ENCODE data around the gene GRP. TPM values are rescaled to one million over a fixed set of nuclear protein-coding genes. Genes with fewer than 3 reads are reported as not detected.

Gene GRP
- total RNA-seq, 3 donors from 2014 or later: 1.4 TPM; not detected in 2

GRCh38 chr18:59266459-59266858, 46.5 kb downstream of the GRP start:
- TF ChIP-seq CTCF (IDR thresholded peaks at IDR 0.05): no peak

GRCh38 chr18:59266886-59267502, 47.0 kb downstream of the GRP start:
- no peak for TF ChIP-seq CTCF (IDR thresholded peaks at IDR 0.05)
- DNase-seq (no peak), ATAC-seq (no peak)
- no peaks in the 10 kb centered on the region for H3K36me3 ChIP-seq (ENCODE audit: low read depth)
- no peaks in the 10 kb centered on the region for H3K9me3 ChIP-seq
- no peak overlapping the region for H3K4me3 ChIP-seq
- peaks cover 3% of the 10 kb centered on the region for H3K4me1 ChIP-seq (ENCODE audit: low read depth)
- intact Hi-C loops (cut with DNase I, micrococcal nuclease): no loop called here

More at GRCh38 chr18:59266459-59266858, 46.5 kb downstream of the GRP start:
- intact Hi-C loops (cut with DNase I, micrococcal nuclease): no loop called here
- no peaks in the 10 kb centered on the region for H3K36me3 ChIP-seq (ENCODE audit: low read depth)
- DNase-seq: no peak
- H3K4me1 ChIP-seq (ENCODE audit: low read depth): peaks cover 3% of the 10 kb centered on the region
- ATAC-seq: no peak
- H3K9me3 ChIP-seq: no peaks in the 10 kb centered on the region
- H3K4me3 ChIP-seq: no peak overlapping the region

- no peak overlapping the region for H3K4me3 ChIP-seq
- peaks cover 6% of the 10 kb centered on the region for H3K4me1 ChIP-seq (ENCODE audit: low read depth)
- peak; percentile 14 for ATAC-seq
- no peaks in the 10 kb centered on the region for H3K36me3 ChIP-seq (ENCODE audit: low read depth)
- DNase-seq: no peak
- intact Hi-C loops (cut with DNase I, micrococcal nuclease): no loop called here
- no peak for TF ChIP-seq CTCF (IDR thresholded peaks at IDR 0.05)
- H3K9me3 ChIP-seq: no peaks in the 10 kb centered on the region
Measured at GRCh38 chr18:59267503-59268126, 47.7 kb downstream of the GRP start.

GRCh38 chr18:59268127-59268720, 48.3 kb downstream of the GRP start:
- H3K9me3 ChIP-seq: no peaks in the 10 kb centered on the region
- no peak overlapping the region for H3K4me3 ChIP-seq
- no peak for ATAC-seq
- peaks cover 7% of the 10 kb centered on the region for H3K4me1 ChIP-seq (ENCODE audit: low read depth)
- intact Hi-C loops (cut with DNase I, micrococcal nuclease): no loop called here
- TF ChIP-seq CTCF (IDR thresholded peaks at IDR 0.05): no peak
- DNase-seq: no peak
- no peaks in the 10 kb centered on the region for H3K36me3 ChIP-seq (ENCODE audit: low read depth)

GRCh38 chr18:59268721-59269562, 49.0 kb downstream of the GRP start:
- ATAC-seq (peak; percentile 76), DNase-seq (peak; percentile 20 to 45 (median 44))
- Histone ChIP-seq H3K4me1 (ENCODE audit: low read depth) (peaks cover 9% of the 10 kb centered on the region), H3K36me3 (ENCODE audit: low read depth) (no peaks in the 10 kb centered on the region), H3K9me3 (no peaks in the 10 kb centered on the region), H3K4me3 (no peak overlapping the region)
- no peak for TF ChIP-seq CTCF (IDR thresholded peaks at IDR 0.05)
- intact Hi-C loops (cut with DNase I, micrococcal nuclease): no loop called here

All from mucosa of descending colon (tissue), 3 donors.